Smooth muscle cell (in vitro differentiated cells): ENCODE data around the gene NCBP1. TPM values are rescaled to one million over a fixed set of nuclear protein-coding genes. Genes with fewer than 3 reads are reported as not detected.
"Not testable (repeated sequence)": the region's sequence is repeated elsewhere in the genome, so short reads cannot be mapped to it uniquely, and the experiment has no call there.

ENCODE experiments used
- DNase-seq: peaks from one replicate; lab custom pipeline; 2025; ENCODE audit not compliant: unreplicated experiment; lab: John Stamatoyannopoulos, UW
- H2AFZ ChIP-seq: fragments of 200-600 bp; sonication (generic); 2 replicates; pipeline ENCODE4 v1.6.0; 2016; ENCODE audit warnings: antibody characterized with exemption, low read depth, mild to moderate bottlenecking
- H3F3A ChIP-seq: fragments of 200-600 bp; sonication (generic); 2 replicates; pipeline ENCODE4 v1.6.0; 2017; ENCODE audit warnings: antibody characterized with exemption, low read depth
- H3K27ac ChIP-seq: fragments of 200-600 bp; sonication (generic); 2 replicates; pipeline ENCODE4 v1.5.1; 2016; ENCODE audit warnings: low read depth, mild to moderate bottlenecking
- H3K27me3 ChIP-seq: fragments of 200-600 bp; sonication (generic); 2 replicates; pipeline ENCODE4 v1.6.1; 2016; ENCODE audit warnings: low read depth, mild to moderate bottlenecking
- H3K36me3 ChIP-seq: fragments of 200-600 bp; sonication (generic); 2 replicates; pipeline ENCODE4 v1.5.1; 2016; ENCODE audit warnings: low read depth
- H3K4me1 ChIP-seq: fragments of 200-600 bp; sonication (generic); 2 replicates; pipeline ENCODE4 v1.5.1; 2016; ENCODE audit warnings: low read depth
- H3K4me2 ChIP-seq: fragments of 200-600 bp; sonication (generic); 2 replicates; pipeline ENCODE4 v1.6.0; 2016; ENCODE audit warnings: mild to moderate bottlenecking
- H3K4me3 ChIP-seq: fragments of 200-600 bp; sonication (generic); 2 replicates; pipeline ENCODE4 v1.5.1; 2016; ENCODE audit warnings: mild to moderate bottlenecking
- H3K79me2 ChIP-seq: fragments of 200-600 bp; sonication (generic); 2 replicates; pipeline ENCODE4 v1.6.0; 2016; ENCODE audit warnings: low read depth, mild to moderate bottlenecking
- H3K9ac ChIP-seq: fragments of 200-600 bp; sonication (generic); 2 replicates; pipeline ENCODE4 v1.6.0; 2016; ENCODE audit warnings: low read depth
- H3K9me3 ChIP-seq: fragments of 200-600 bp; sonication (generic); replicated peaks from 2 replicates; pipeline ENCODE4 v1.5.1; 2016; ENCODE audit warnings: low read depth
- H4K20me1 ChIP-seq: fragments of 200-600 bp; sonication (generic); 2 replicates; pipeline ENCODE4 v1.6.0; 2016; ENCODE audit warnings: low read depth
- WGBS: methylation state at CpG from one replicate; pipeline ENCODE4 v1.1.7; 2016; ENCODE audit warnings: low lambda C conversion rate; 5-methylcytosine and 5-hydroxymethylcytosine counted together
- polyA plus RNA-seq: library from polyadenylated mRNA; unstranded; fragments of >200 nt; fragmentation: Nextera tagmentation; extraction: Ambion mirVana; gene quantifications from 2 replicates; pipeline ENCODE4 v1.2.1, GENCODE V29; 2016
- total RNA-seq: library from RNA; depleted of rRNA; stranded (reverse); fragments of >200 nt; gene quantifications from 2 replicates; pipeline ENCODE4 v1.2.3, GENCODE V29; 2014
- TF ChIP-seq, protein P1 (sequence below): fragments of 200-600 bp; sonication (generic); IDR thresholded peaks from 2 replicates; pipeline ENCODE4 v1.5.1; 2017; ENCODE audit warnings: borderline replicate concordance, mild to moderate bottlenecking, antibody characterized with exemption; ENCODE audit not compliant: insufficient read depth, poor library complexity, severe bottlenecking

NCBP1 gene
- total and polyA plus RNA-seq, 2 experiments from 2014 or later: 21.2 to 29.5 TPM

DNA sequence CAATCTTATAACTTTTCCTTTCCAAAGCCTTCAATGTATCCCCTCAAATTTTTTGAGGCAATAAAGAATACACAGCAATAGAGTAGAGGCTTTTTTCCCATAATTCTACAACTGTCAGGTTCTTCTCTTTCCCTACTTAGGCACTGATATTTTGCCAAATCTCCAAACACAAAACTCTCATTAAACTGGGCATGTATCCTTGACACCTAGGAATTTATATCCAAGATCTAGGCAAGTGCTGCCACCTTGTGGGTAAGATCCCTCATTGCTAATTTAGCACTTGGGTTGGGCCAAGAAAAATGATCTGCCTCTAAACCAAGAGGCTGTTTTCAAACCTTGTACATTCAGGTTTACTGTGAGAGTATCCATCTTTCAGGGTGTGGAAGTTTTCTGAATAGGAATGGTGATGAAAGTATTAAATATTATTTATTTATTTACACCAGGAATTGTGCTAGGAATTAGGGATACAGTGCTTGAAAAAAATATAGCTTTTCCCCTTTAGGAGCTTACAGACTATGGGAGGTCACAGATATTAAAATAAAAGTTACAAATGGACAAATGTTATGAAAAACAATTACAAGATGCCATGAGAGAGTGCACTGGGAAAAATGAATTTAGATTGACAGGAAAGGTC is 18.1 kb upstream of the NCBP1 start:
- no peak overlapping the region for H3K4me2 ChIP-seq
- H3K9me3 ChIP-seq: no peaks in the 10 kb centered on the region
- TF ChIP-seq, protein P1, sequence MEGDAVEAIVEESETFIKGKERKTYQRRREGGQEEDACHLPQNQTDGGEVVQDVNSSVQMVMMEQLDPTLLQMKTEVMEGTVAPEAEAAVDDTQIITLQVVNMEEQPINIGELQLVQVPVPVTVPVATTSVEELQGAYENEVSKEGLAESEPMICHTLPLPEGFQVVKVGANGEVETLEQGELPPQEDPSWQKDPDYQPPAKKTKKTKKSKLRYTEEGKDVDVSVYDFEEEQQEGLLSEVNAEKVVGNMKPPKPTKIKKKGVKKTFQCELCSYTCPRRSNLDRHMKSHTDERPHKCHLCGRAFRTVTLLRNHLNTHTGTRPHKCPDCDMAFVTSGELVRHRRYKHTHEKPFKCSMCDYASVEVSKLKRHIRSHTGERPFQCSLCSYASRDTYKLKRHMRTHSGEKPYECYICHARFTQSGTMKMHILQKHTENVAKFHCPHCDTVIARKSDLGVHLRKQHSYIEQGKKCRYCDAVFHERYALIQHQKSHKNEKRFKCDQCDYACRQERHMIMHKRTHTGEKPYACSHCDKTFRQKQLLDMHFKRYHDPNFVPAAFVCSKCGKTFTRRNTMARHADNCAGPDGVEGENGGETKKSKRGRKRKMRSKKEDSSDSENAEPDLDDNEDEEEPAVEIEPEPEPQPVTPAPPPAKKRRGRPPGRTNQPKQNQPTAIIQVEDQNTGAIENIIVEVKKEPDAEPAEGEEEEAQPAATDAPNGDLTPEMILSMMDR: peak; percentile 81
- peaks cover 11% of the 10 kb centered on the region for H4K20me1 ChIP-seq
- no peaks in the 10 kb centered on the region for H3K27me3 ChIP-seq
- no peaks in the 10 kb centered on the region for H3K79me2 ChIP-seq
- no peak overlapping the region for H3K9ac ChIP-seq
- no peak for DNase-seq
- no peaks in the 10 kb centered on the region for H3F3A ChIP-seq
- H3K36me3 ChIP-seq: peaks cover 7% of the 10 kb centered on the region
- no peak overlapping the region for H3K27ac ChIP-seq
- no peaks in the 10 kb centered on the region for H3K4me1 ChIP-seq
- H2AFZ ChIP-seq: no peak overlapping the region
- no peak overlapping the region for H3K4me3 ChIP-seq

DNA sequence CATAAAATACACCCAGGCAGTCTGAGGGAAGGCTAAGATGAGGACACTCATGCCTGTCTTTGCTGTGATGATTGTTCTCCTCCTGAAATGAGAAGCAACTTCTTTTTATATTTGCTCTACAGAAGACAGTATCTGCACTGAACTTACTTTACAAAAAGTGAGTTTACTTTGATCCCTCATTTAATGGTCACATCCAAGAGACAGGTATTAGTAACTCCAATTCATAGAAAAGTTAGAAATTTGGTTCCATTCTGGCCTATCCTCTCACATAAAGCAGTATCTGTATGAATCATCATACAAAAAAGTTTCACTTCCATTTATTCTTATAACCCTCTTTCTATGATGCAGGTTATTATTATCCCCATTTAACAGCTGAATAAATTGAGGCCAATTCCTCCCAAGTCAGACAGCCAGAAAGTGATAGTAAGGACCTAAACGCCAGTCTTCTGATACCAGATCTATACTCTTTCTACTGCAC is 15.6 kb upstream of the NCBP1 start:
- Histone ChIP-seq H3K27ac (no peak overlapping the region), H3K27me3 (no peaks in the 10 kb centered on the region), H3K4me1 (no peaks in the 10 kb centered on the region), H2AFZ (no peak overlapping the region), H3F3A (no peaks in the 10 kb centered on the region), H3K9me3 (no peaks in the 10 kb centered on the region), H3K36me3 (peaks cover 4% of the 10 kb centered on the region), H3K4me3 (no peak overlapping the region), H3K4me2 (no peak overlapping the region), H3K79me2 (no peaks in the 10 kb centered on the region), H3K9ac (no peak overlapping the region), H4K20me1 (peaks cover 8% of the 10 kb centered on the region)
- no peak for DNase-seq
- TF ChIP-seq, protein P1: no peak
- 100% methylated on average over 1 of the region's 1 CpG for WGBS

DNA sequence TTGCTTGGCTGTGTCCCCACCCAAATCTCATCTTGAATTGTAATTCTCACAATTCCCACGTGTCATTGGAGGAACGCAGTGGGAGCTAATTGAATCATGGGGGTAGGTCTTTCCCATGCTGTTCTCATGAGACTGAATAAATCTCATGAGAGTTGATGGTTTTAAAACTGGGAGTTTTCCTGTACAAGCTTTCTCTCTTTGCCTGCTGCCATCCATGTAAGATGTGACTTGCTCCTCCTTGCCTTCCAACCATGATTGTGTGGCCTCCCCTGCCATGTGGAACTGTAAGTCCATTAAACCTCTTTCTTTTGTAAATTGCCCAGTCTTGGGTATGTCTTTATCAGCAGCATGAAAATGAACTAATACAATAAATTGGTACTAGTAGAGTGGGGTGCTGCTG is 13.6 kb upstream of the NCBP1 start:
- H2AFZ ChIP-seq, H3K79me2 ChIP-seq, H4K20me1 ChIP-seq, H3K9ac ChIP-seq, H3K4me1 ChIP-seq, H3K27ac ChIP-seq, H3F3A ChIP-seq, H3K4me2 ChIP-seq, H3K27me3 ChIP-seq, H3K4me3 ChIP-seq, H3K9me3 ChIP-seq, H3K36me3 ChIP-seq, DNase-seq: not testable (repeated sequence)
- WGBS: 100% methylated on average over 2 of the region's 2 CpGs

DNA sequence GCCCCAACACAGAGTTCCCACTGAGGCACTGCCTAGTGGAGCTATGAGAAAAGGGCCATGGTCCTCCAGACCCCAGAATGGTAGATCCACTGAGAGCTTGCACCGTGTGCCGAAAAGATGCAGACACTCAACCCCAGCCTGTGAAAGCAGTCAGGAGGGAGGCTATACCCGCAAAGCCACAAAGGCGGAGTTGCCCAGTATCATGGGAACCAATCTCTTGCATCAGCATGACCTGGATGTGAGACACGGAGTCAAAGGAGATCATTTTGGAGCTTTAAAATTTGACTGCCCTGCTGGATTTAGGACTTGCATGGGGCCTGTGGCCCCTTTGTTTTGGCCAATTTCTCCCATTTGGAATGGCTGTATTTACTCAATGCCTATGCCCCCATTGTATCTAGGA is 11.1 kb upstream of the NCBP1 start:
- Histone ChIP-seq H4K20me1 (peaks cover 10% of the 10 kb centered on the region), H3K36me3 (peaks cover 13% of the 10 kb centered on the region), H3K79me2 (peaks cover 11% of the 10 kb centered on the region)
- not testable (repeated sequence) for H3K9me3 ChIP-seq, H3K4me2 ChIP-seq, H3K4me3 ChIP-seq, H3K27me3 ChIP-seq, H3K4me1 ChIP-seq, DNase-seq, H3K27ac ChIP-seq, H3K9ac ChIP-seq, H3F3A ChIP-seq, H2AFZ ChIP-seq
- 100% methylated on average over 5 of the region's 5 CpGs for WGBS

DNA sequence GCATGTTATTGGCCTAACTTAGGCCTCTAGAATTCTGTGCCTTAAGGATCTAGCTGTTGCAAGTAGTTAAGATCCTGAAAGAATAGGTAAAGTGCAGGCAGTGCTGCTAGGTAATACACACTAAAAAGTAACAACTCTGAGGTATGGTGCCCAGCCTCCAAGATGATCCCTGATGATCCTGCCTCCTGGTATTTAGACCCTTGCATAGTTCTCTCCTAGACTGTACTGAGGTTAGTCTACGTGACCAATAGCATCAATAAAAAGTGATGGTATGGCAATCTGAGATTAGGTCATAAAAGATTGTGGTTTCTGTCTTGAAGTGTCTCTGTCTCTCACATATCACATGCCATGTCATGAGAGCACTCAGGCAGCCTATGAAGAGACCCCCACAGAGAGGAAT is 9.7 kb upstream of the NCBP1 start:
- H3K79me2 ChIP-seq: peaks cover 25% of the 10 kb centered on the region
- no peaks in the 10 kb centered on the region for H3K27me3 ChIP-seq
- no peak overlapping the region for H2AFZ ChIP-seq
- no peak overlapping the region for H3K4me3 ChIP-seq
- H4K20me1 ChIP-seq: peaks cover 19% of the 10 kb centered on the region
- no peak overlapping the region for H3K9ac ChIP-seq
- no peak for DNase-seq
- TF ChIP-seq, protein P1: no peak
- no peaks in the 10 kb centered on the region for H3K9me3 ChIP-seq
- 89% methylated on average over 1 of the region's 1 CpG for WGBS
- no peaks in the 10 kb centered on the region for H3F3A ChIP-seq
- peaks cover 12% of the 10 kb centered on the region for H3K36me3 ChIP-seq
- no peaks in the 10 kb centered on the region for H3K4me1 ChIP-seq
- no peak overlapping the region for H3K4me2 ChIP-seq
- H3K27ac ChIP-seq: no peak overlapping the region
